ENCODE measurements around the gene PLCD1.

PLCD1 gene

DNA sequence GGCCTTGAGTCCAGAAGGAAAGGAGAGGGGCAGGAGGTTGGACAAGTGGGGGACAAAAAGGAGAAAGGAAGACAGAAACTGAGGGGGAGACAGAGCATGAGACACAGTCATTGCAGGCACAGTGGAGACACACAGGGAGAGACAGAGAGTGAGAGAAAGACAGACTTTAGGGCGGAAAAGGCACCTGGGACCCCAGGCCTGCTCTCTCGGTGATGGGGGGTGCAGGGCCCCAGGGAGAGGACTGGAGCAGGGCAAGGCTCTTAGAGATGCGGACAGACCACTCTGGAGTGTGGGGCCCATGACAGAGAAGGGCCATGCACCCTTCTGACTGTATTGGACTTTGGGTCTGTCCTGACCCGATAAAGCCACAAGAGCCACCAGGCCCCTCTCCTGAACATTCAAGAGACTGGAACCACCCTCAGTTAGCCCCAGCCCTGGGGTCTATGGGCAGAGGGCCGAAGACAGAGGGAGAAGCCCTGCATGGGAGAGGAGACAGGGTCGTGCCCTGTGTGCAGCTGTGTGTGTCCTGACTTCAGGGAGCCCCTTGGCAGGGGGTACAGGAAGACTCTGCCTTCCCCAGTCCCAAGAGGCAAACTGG is 12.5 kb downstream of the PLCD1 start:
- DNase-seq (ENCODE audit: low read depth in 2 of 2), result no peak

DNA sequence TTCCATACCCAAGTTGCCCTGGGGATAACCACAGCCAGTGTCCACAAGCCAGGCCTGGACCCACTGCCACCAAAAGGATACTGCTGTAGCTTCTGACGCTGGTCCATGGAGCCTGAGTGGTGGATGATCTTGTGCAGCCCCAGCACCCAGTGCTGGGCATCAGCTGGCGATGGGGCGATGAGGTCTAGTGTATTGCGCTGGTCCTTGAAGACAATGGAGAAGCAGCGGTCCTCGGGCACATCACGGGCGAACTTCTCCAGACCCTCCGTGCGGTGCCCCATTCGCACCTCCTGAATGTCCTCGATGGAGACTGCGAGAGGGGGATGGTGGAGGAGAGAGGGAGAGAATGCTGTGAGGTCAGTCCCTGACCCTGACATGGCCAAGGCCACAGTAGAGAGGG is 13.0 kb downstream of the PLCD1 start:
- DNase-seq (ENCODE audit: low read depth in 2 of 2), result no peak

DNA sequence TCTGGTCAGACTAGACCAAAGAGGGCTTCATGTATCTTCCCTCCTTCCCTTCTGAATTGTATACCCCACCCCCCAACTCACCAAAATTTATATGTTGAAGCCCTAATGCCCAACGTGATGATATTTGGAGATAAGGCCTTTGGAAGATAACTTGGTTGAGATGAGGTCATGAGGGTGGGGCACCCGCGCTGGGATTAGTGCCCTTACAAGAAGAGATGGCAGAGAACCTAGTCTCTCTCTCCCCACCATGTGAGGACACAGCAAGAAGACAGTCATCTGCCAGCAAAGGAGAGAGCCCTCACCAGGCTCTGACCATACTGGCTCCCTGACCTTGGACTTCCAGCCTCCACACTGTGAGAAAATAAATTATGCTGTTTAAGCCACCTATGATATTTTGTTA is 13.5 kb downstream of the PLCD1 start:
- DNase-seq (ENCODE audit: low read depth in 2 of 2), result no peak

DNA sequence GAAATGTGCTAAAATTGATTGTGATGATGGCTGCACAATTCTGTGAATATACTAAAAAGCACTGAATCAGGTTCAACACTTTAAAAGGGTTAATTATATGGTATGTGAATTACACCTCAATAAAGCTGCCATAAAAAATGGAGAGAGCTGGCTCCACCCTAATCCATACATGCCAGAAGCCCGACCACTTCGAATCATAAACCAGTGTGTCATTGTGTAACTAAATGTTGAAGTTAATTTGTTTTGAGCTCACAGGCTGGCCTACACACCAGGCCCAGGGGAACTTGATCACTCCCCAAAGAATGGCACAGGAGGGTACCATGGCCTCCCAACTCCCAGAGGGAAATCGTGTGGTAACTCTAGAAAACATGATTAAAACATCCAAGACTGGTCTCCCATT is 14.0 kb downstream of the PLCD1 start:
- DNase-seq (ENCODE audit: low read depth in 2 of 2), result no peak

DNA sequence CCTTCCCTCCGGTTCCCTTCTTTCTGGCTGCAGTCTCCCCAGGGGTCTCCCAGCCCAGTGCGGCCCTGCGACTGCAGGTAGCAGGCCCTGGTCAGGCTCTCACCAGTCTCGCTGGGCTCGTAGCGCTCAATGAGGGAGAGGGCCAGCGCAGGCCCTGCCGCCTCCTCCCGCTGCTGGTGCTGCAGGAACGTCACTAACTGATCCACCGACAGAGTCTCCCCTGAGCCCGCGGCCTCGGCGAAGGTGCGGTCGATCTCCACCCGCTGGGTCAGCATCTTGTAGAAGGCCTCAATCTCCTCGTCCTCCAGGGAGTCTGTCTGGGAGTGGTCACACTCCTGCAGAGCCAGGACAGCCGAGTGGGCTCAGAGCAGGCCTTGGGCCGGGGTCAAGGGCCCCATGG is 18.3 kb downstream of the PLCD1 start:
- no peak for DNase-seq (ENCODE audit: low read depth in 2 of 2)

DNA sequence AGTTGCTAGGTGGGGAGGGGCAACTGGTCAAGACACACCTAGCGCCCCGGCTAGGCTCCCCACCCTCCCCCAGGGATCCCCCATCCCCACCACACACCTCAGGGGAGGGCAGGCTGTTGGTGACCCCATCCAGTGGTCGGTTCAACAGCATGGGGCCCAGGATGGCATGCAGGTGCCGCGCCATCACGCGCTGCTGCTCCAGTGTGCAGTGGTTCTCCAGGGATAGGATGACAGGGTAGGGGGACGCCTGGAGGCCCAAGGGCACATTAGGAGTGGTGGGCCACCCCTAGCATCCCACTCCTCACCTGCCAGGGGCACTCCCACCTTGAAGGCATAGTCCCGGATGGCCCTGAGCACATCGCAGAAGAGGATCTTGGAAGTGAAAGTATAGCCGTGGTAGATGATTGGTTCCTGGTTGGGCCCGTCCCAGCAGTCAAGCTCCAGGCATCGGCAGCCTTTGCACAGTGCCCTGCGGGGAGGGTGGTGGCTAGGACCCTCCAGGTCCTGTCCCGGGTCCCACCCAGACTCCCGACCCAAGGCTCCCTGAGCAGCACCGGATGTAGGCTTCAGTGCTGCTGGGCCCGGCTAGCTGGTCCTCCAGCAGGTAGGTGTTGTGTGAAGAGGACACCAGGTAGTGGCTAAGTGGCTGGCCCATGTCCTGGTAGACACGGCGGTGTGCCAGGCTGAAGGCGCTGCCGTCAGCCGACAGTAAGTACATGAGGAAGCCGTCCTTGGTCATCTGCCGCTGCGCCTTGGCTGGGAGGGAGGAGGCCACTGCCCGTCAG is 19.4 kb downstream of the PLCD1 start:
- no peak for DNase-seq (ENCODE audit: low read depth in 2 of 2)

DNA sequence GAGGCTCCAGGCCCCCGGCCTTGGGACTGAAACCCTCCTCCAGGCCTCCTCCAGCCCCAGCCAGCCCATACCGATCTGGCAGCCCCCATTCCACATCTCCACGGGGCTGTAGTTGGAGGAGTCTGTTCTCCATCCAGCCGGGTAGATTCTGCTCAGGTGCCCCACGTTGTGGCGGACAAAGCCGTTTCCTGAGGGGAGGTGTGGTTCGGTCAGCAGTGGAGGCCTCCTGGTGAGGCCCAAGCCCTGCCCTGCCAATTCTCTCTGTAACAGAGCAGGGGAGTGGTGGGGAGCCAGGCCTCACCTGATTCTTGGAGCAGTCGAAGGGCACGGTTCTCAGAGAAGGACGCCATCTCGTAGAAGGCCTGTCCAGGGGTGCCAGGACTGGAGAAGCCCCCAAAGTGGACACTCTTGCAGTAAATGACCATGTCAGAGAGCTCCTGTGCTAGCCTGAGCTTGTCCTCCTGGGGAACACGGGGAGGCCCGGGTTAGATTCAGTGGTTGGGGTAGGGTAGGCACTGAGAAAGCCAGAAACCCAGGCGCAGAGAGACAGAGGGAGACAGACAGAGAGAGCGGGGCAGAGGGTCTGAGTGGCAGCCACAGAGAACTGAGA is 20.4 kb downstream of the PLCD1 start:
- no peak for DNase-seq (ENCODE audit: low read depth in 2 of 2)

DNA sequence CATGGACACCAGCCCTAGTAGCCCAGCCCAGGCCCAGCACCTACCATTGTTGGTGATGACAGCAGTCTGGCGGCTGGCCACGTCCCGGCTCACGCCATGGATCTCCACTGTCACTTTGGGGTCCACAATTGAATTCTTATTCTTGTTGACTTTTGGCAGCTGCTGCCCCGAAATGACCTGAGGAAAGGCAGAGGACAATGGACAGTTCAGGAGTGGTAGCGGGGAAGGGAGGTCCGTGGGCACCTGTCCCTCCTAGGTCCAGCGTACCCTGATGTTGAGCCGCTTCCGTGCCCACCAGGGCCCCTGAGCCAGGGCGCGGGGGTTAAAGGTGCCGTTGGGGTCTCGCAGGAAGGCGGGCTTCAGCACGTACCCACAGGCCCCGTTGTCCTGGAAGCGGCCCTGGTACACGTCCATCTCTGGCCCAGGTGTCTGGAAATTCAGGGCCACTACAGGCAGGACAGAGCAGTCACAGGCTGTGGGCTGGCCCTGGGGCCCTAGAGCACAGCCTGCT is 21.2 kb downstream of the PLCD1 start:
- no peak for DNase-seq (ENCODE audit: low read depth in 2 of 2)

DNA sequence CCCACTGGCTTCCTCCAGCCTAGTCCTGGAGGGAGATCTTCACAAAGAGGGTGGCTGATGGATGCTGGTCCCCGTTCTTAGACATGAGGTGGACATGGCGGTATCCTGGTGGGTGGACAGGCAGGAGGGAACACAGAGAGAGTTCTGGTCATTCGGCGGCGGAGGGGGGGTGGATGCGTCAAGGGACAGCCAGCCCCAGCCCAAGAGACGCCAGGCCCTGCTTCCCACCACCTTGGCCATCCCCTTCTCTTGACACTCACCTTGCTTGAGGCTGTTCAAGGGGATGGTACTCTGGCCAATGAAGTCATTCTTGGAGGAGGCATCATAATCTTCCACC is 21.7 kb downstream of the PLCD1 start:
- DNase-seq (ENCODE audit: low read depth in 2 of 2), result no peak

DNA sequence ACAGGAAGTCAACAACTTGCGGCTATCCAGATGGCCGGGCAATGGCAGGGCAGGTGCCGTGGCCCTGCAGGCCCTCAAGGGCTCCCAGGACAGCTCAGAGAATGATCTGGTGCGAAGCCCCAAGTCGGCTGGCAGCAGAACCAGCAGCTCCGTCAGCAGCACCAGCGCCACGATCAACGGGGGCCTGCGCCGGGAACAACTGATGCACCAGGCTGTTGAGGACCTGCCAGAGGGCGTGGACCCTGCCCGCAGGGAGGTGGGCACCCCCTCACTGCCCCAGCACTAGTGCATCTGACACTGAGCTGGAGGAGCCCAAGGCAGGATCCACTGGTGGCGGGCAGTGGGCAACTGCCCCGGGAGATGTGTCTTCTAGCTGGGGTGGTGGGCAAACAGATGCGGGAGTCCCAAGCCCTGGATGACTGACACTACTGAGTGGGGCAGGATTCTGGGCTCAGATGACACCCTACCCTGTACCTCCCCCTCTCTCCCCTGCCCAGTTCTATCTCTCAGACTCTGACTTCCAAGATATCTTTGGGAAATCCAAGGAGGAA is 22.9 kb downstream of the PLCD1 start:
- DNase-seq (ENCODE audit: low read depth in 2 of 2), result no peak

DNA sequence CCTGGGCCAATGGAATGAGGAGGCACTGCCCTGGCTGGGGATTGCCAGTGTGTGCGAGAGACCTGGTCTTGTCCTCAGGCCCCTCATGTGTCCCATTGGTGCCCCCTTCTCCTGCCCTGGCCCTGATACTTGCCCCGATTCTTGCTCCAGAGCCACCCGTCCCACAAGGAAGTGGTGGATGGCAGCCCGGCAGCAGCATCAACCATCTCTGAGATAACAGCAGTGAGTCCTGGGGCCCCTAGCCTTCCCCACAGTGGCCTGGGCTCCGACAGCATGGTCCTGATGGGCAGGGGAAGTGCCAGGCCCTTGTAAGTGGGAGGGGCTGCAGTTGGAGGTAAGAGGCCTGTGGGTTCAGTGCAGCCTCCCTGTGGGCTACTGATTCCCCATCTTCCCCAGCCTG is 23.4 kb downstream of the PLCD1 start:
- DNase-seq (ENCODE audit: low read depth in 2 of 2), result no peak

DNA sequence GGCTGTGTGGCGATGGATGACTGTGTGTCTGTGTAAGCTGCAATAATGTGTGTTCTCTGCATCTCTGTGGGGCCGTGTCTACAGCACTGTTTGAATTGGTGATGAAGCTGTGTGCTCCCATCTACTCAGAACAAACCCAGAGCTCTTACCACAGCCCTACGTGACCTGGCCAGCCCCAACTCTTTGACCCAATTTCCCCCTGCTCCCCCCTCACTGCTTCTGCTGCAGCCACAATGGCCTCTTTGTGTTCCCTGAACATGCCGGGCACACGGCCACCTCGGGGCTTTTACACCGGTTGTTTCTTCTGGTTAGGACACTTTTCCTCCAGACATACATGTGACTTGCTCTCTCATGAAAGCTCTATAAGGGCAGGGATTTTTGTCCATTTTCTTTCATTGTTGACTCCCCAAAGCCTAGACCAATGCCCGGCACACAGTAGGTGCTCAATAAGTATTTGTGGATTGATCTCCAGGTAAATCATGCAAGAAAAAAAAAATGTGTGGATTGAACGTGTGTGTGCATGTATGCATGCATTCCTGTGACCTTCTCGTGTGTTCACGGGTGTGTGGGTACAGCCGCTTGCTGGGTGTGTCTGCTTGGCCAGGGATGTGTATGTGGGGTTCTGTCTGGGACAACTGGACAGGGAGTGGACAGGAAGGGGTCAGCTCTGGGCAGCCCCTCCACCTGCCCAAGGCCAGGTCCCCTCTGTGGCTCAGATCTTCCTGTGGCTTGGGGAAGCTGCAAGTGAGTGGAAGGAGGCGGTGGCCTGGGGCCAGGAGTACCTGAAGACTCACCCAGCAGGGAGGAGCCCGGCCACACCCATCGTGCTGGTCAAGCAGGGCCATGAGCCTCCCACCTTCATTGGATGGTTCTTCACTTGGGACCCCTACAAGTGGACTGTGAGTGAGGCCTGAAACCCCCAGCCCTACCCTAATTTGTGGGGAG is 24.1 kb downstream of the PLCD1 start:
- DNase-seq (ENCODE audit: low read depth in 2 of 2), result no peak

DNA sequence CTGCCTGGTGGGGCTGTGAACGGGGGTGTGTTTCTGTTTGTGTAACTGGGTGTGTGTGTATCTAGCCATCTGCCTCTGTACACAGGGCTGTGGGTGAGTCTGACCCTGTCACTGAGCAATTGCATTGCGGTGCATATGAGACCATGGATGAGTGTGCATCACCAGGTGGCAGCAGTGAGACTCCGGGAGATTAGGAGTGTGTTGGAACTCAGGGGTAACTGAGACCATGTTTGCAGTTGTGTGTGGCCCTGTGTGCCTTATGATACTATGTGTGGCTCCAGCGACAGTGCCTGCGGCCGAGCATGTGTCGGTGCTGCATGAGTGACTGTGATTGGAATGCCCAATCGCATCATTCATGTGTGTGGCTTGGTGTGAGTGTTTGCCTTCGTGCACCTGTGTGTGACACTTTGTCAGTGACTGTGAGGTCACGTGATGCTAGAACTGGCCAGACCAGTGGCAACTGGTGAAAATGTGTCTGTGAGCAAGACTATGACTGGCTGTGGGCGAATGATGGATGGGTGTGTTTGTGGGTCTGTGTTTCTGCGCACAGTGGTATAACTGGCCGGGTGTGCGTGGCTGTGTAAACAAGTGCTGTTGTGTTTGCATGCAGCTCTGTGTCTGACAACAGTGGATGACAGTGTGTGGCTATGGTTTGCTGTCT is 24.9 kb downstream of the PLCD1 start:
- DNase-seq (ENCODE audit: low read depth in 2 of 2), result peak; percentile 26 to 40

DNA sequence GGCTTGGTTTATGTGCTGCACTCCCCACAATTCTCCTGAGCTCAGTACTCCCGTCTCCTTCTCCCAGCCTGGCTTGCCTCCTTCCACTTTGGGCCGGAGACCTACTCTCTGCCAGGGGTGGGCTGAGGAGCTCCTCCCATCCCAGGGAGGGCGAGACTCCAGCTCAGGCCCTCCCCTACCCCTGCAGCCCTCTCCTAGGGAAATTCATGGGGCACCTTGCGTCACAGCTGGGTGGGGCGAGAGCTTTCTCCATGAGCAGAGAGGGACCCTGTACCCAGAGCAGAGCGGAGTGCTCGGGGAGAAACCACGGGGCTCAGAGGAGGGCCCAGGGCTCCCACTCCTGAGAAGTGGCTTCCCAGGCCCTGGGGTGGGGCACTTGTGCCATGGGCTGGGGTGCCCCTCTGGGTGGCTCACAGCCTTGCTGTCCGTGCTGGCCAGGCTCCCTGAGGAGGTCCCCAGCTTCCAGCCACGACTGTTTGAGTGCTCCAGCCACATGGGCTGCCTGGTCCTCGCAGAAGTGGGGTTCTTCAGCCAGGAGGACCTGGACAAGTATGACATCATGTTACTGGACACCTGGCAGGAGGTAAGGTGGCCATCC is 25.5 kb downstream of the PLCD1 start:
- no peak for DNase-seq (ENCODE audit: low read depth in 2 of 2)

DNA sequence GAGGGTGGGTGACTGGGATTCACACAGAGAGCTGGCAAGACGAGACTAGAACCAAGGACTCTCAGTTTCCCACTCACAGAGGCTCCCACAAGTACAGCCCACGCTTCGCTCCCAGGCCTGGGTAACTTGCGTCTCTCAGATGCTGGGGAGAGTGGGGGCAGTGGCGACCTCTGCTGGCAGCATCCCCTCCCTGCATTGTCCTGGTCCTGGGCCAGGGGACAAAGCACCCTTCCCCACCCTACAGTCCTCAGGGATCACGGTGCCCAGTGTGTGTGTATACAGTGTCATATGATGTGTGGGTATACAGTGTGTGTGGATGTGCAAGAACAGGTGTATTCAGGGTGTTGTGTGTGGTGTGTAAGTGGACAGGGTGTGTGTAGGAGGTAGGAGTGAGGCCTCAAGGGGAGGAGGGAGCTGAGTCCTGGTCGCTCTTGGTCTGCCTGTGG is 26.0 kb downstream of the PLCD1 start:
- DNase-seq (ENCODE audit: low read depth in 2 of 2), result peak; percentile 26 to 44

DNA sequence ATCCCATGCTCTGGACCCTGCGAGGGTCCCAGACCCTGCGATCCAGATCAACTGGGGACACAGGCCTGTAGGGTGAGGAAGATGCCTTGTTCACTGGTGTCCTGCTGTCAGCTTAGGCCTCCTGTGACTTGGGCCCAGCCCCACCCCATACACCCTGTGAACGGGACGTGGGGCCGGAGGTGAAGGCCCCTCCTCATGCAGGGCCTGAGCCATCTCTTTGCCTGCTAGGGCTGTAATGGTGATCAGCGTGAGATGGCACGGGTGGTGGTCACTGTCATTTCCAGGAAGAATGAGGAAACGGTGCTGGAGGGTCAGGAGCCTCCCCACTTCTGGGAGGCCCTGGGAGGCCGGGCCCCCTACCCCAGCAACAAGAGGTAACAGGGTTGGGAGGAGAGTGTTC is 26.5 kb downstream of the PLCD1 start:
- no peak for DNase-seq (ENCODE audit: low read depth in 2 of 2)

DNA sequence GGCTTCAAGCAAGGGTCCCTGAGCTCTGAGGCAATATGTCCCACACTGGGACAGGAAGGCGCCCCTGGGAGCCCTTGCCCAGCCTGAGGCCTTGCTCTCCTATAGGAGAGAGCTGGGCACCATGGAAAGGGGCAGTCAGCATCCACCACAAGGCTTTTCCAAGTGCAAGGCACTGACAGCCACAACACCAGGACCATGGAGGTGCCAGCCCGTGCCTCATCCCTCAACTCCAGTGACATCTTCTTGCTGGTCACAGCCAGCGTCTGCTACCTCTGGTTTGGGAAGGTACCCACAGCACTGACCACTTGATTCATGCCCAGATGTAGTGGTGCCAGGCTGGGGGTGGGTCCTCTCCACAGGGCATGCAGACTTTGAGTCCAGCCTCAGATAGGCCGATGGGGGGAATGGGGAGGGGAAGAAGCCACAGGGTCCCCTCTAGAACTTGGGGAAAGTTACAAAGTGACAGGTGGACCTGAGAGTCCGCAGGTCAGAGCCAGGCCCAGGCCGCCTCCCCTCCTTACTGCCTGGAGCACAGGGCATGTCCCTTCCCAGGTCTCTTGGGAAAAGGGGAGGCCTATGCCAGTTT is 27.1 kb downstream of the PLCD1 start:
- no peak for DNase-seq (ENCODE audit: low read depth in 2 of 2)

DNA sequence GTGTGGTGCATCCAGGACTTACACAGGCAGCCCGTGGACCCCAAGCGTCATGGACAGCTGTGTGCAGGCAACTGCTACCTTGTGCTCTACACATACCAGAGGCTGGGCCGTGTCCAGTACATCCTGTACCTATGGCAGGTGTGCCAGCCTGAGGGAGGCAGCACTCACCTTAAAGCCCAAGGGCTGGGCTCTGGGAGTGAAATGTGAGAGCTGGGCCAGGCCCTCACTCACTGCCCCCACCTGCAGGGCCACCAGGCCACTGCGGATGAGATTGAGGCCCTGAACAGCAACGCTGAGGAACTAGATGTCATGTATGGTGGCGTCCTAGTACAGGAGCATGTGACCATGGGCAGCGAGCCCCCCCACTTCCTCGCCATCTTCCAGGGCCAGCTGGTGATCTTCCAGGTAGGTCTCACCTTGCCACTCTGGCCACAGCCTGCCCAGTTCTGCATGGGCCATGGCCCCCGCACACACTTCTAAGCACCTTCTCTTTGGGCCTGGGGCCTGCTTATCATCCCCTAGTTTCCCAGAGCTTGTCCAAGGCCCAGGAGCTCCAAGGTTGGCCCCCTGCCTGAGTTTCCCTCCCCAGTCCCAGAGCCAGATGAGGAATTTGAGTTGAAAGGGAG is 27.9 kb downstream of the PLCD1 start:
- DNase-seq (ENCODE audit: low read depth in 2 of 2), result no peak

DNA sequence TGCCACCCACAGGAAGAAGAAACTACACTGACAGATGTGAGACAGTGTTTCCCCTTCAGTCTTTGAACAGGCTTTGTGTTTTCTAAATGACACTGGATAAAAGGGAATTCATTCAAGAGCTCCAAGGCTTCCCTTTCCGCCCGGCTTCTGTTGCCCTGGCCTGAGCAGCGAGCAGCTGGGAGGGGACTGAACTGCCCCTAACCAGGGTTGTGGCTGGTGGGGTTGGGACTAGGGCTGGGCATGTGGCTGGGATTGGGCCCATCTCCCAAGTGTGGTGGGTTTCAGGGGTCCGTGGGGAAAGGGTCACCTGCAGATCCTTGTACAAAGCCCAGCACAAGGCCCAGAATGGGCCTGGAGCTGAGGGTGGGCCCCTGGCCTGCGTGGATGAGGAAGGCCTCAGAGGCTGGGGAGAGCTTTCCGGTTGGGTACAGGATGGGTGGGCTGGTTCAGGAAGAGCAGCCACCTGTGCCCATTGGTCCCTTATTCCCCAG is 28.4 kb downstream of the PLCD1 start:
- no peak for DNase-seq (ENCODE audit: low read depth in 2 of 2)

Data from stimulated activated CD8-positive, alpha-beta memory T cell treated with anti-CD3 and anti-CD28 coated beads, Interleukin-7, amount 100 ng/mL, for 4 hours (primary cell).